ENCODE results near the gene NRIP1.

The NRIP1 gene

GRCh38 chr21:15063814-15064575 lies 805 bp downstream of the NRIP1 start:
- Histone ChIP-seq H3K9me3 (ENCODE audit: insufficient read depth, low read depth, low read length) (no peaks in the 10 kb centered on the region), H3K4me1 (ENCODE audit: insufficient read depth, low read length) (peaks cover 27% of the 10 kb centered on the region), H3K36me3 (ENCODE audit: insufficient read depth, low read depth, low read length) (no peaks in the 10 kb centered on the region), H3K27ac (ENCODE audit: low read length) (no peak overlapping the region), H3K4me3 (ENCODE audit: low read length) (peak overlapping the region; percentile 87), H3K9ac (ENCODE audit: low read depth, low read length) (peak overlapping the region; percentile 68; the same call in 1 of the 2 replicates), H3K27me3 (ENCODE audit: insufficient read depth, low read length) (peaks cover 35% of the 10 kb centered on the region)

- peak overlapping the region; percentile 87 for H3K4me3 ChIP-seq (ENCODE audit: low read length)
- no peaks in the 10 kb centered on the region for H3K9me3 ChIP-seq (ENCODE audit: insufficient read depth, low read depth, low read length)
- H3K4me1 ChIP-seq (ENCODE audit: insufficient read depth, low read length) = peaks cover 34% of the 10 kb centered on the region
- peak overlapping the region; percentile 68; the same call in 1 of the 2 replicates for H3K9ac ChIP-seq (ENCODE audit: low read depth, low read length)
- no peak overlapping the region for H3K27ac ChIP-seq (ENCODE audit: low read length)
- no peaks in the 10 kb centered on the region for H3K36me3 ChIP-seq (ENCODE audit: insufficient read depth, low read depth, low read length)
- peaks cover 35% of the 10 kb centered on the region for H3K27me3 ChIP-seq (ENCODE audit: insufficient read depth, low read length)
Measured at GRCh38 chr21:15063081-15063813, 1.6 kb downstream of the NRIP1 start.

- Histone ChIP-seq H3K27me3 (ENCODE audit: insufficient read depth, low read length) (peaks cover 35% of the 10 kb centered on the region), H3K9ac (ENCODE audit: low read depth, low read length) (peak overlapping the region; percentile 68; the same call in 1 of the 2 replicates), H3K9me3 (ENCODE audit: insufficient read depth, low read depth, low read length) (no peaks in the 10 kb centered on the region), H3K4me3 (ENCODE audit: low read length) (peak overlapping the region; percentile 87), H3K4me1 (ENCODE audit: insufficient read depth, low read length) (peaks cover 39% of the 10 kb centered on the region), H3K36me3 (ENCODE audit: insufficient read depth, low read depth, low read length) (no peaks in the 10 kb centered on the region), H3K27ac (ENCODE audit: low read length) (no peak overlapping the region)
Measured at GRCh38 chr21:15062606-15062965, 2.2 kb downstream of the NRIP1 start.

- Histone ChIP-seq H3K36me3 (ENCODE audit: insufficient read depth, low read depth, low read length) (no peaks in the 10 kb centered on the region), H3K9ac (ENCODE audit: low read depth, low read length) (no peak overlapping the region), H3K4me1 (ENCODE audit: insufficient read depth, low read length) (peaks cover 45% of the 10 kb centered on the region), H3K27ac (ENCODE audit: low read length) (no peak overlapping the region), H3K27me3 (ENCODE audit: insufficient read depth, low read length) (peaks cover 30% of the 10 kb centered on the region), H3K9me3 (ENCODE audit: insufficient read depth, low read depth, low read length) (no peaks in the 10 kb centered on the region), H3K4me3 (ENCODE audit: low read length) (peak overlapping the region; percentile 87; the same call in 1 of the 2 replicates)
Measured at GRCh38 chr21:15061747-15062605, 2.8 kb downstream of the NRIP1 start.

GRCh38 chr21:15061279-15061678 lies 3.5 kb downstream of the NRIP1 start:
- Histone ChIP-seq H3K9ac (ENCODE audit: low read depth, low read length) (no peak overlapping the region), H3K4me3 (ENCODE audit: low read length) (0 out of 2 replicates have a peak overlapping the region, but pooled peaks have one; percentile 2), H3K27me3 (ENCODE audit: insufficient read depth, low read length) (peaks cover 23% of the 10 kb centered on the region), H3K27ac (ENCODE audit: low read length) (no peak overlapping the region), H3K36me3 (ENCODE audit: insufficient read depth, low read depth, low read length) (no peaks in the 10 kb centered on the region), H3K4me1 (ENCODE audit: insufficient read depth, low read length) (peaks cover 48% of the 10 kb centered on the region), H3K9me3 (ENCODE audit: insufficient read depth, low read depth, low read length) (no peaks in the 10 kb centered on the region)

GRCh38 chr21:15060543-15061175 lies 4.1 kb downstream of the NRIP1 start:
- Histone ChIP-seq H3K4me3 (ENCODE audit: low read length) (0 out of 2 replicates have a peak overlapping the region, but pooled peaks have one; percentile 3), H3K36me3 (ENCODE audit: insufficient read depth, low read depth, low read length) (no peaks in the 10 kb centered on the region), H3K27ac (ENCODE audit: low read length) (no peak overlapping the region), H3K27me3 (ENCODE audit: insufficient read depth, low read length) (peaks cover 17% of the 10 kb centered on the region), H3K9me3 (ENCODE audit: insufficient read depth, low read depth, low read length) (no peaks in the 10 kb centered on the region), H3K4me1 (ENCODE audit: insufficient read depth, low read length) (peaks cover 46% of the 10 kb centered on the region), H3K9ac (ENCODE audit: low read depth, low read length) (no peak overlapping the region)

- no peak overlapping the region for H3K4me3 ChIP-seq (ENCODE audit: low read length)
- no peak overlapping the region for H3K27ac ChIP-seq (ENCODE audit: low read length)
Measured at GRCh38 chr21:15059397-15059796, 5.4 kb downstream of the NRIP1 start.

GRCh38 chr21:15058854-15059263 lies 5.9 kb downstream of the NRIP1 start:
- no peaks in the 10 kb centered on the region for H3K36me3 ChIP-seq (ENCODE audit: insufficient read depth, low read depth, low read length)
- peaks cover 46% of the 10 kb centered on the region for H3K4me1 ChIP-seq (ENCODE audit: insufficient read depth, low read length)
- no peaks in the 10 kb centered on the region for H3K9me3 ChIP-seq (ENCODE audit: insufficient read depth, low read depth, low read length)
- peaks cover 17% of the 10 kb centered on the region for H3K27me3 ChIP-seq (ENCODE audit: insufficient read depth, low read length)
- no peak overlapping the region for H3K27ac ChIP-seq (ENCODE audit: low read length)
- H3K4me3 ChIP-seq (ENCODE audit: low read length) = no peak overlapping the region; the same call in 1 of the 2 replicates
- H3K9ac ChIP-seq (ENCODE audit: low read depth, low read length) = no peak overlapping the region

More at GRCh38 chr21:15059397-15059796, 5.4 kb downstream of the NRIP1 start:
- H3K36me3 ChIP-seq (ENCODE audit: insufficient read depth, low read depth, low read length) = no peaks in the 10 kb centered on the region
- H3K9me3 ChIP-seq (ENCODE audit: insufficient read depth, low read depth, low read length) = no peaks in the 10 kb centered on the region
- peaks cover 46% of the 10 kb centered on the region for H3K4me1 ChIP-seq (ENCODE audit: insufficient read depth, low read length)
- H3K27me3 ChIP-seq (ENCODE audit: insufficient read depth, low read length) = peaks cover 17% of the 10 kb centered on the region
- no peak overlapping the region for H3K9ac ChIP-seq (ENCODE audit: low read depth, low read length)

GRCh38 chr21:15057285-15057684 lies 7.5 kb downstream of the NRIP1 start:
- H3K36me3 ChIP-seq (ENCODE audit: insufficient read depth, low read depth, low read length) = no peaks in the 10 kb centered on the region
- peaks cover under 1% of the 10 kb centered on the region; the same call in 1 of the 2 replicates for H3K27me3 ChIP-seq (ENCODE audit: insufficient read depth, low read length)
- no peak overlapping the region for H3K4me3 ChIP-seq (ENCODE audit: low read length)
- no peak overlapping the region for H3K27ac ChIP-seq (ENCODE audit: low read length)
- H3K9me3 ChIP-seq (ENCODE audit: insufficient read depth, low read depth, low read length) = no peaks in the 10 kb centered on the region
- no peak overlapping the region for H3K9ac ChIP-seq (ENCODE audit: low read depth, low read length)
- peaks cover 54% of the 10 kb centered on the region for H3K4me1 ChIP-seq (ENCODE audit: insufficient read depth, low read length)

- no peak overlapping the region for H3K9ac ChIP-seq (ENCODE audit: low read depth, low read length)
Measured at GRCh38 chr21:15054606-15055239, 10.1 kb downstream of the NRIP1 start.

More at GRCh38 chr21:15054606-15055239, 10.1 kb downstream of the NRIP1 start:
- Histone ChIP-seq H3K9me3 (ENCODE audit: insufficient read depth, low read depth, low read length) (no peaks in the 10 kb centered on the region), H3K27ac (ENCODE audit: low read length) (no peak overlapping the region), H3K27me3 (ENCODE audit: insufficient read depth, low read length) (no peaks in the 10 kb centered on the region), H3K4me3 (ENCODE audit: low read length) (no peak overlapping the region), H3K36me3 (ENCODE audit: insufficient read depth, low read depth, low read length) (no peaks in the 10 kb centered on the region), H3K4me1 (ENCODE audit: insufficient read depth, low read length) (peaks cover 57% of the 10 kb centered on the region)
